Caco-2 (cell line): ENCODE measurements around the gene ERC1. TPM values are rescaled to one million over a fixed set of nuclear protein-coding genes. Genes with fewer than 3 reads are reported as not detected.

Experiments used
- BruUV-seq: library from RNA; stranded (reverse); fragments of 400-500 nt; replicated peaks from 2 replicates; lab custom pipeline; 2021; lab: Mats Ljungman, UMichigan
- CTCF ChIA-PET: fragments of 300-600 bp; sonication (Branson Sonifier 250); formaldehyde crosslinking; loops from one replicate; lab custom pipeline; 2022; ENCODE audit warnings: antibody characterized with exemption; lab: Charles Lee
- POLR2A ChIA-PET: fragments of 300-600 bp; sonication (Branson Sonifier 250); formaldehyde crosslinking; loops from one replicate; lab custom pipeline; 2022; ENCODE audit warnings: antibody characterized with exemption; lab: Charles Lee
- DNase-seq, 2 experiments: peaks; one replicate each; pipeline versions ENCODE4 v3.0.0 to v3.0.0-alpha.2; 2020 to 2022
- H3K27me3 ChIP-seq: replicated peaks from 2 replicates; pipeline ENCODE4 v1.6.0; 2011; ENCODE audit warnings: low read length; ENCODE audit not compliant: control insufficient read depth, insufficient read depth
- H3K36me3 ChIP-seq: 2 replicates; pipeline ENCODE4 v1.5.1; 2011; ENCODE audit warnings: low read length; ENCODE audit not compliant: control insufficient read depth, insufficient read depth
- H3K4me1 ChIP-seq: fragments of 250-450 bp; sonication (Bioruptor Pico); 2 replicates; pipeline ENCODE4 v1.5.1; 2020; ENCODE audit warnings: mild to moderate bottlenecking
- H3K4me3 ChIP-seq: 2 replicates; pipeline ENCODE4 v1.5.1; 2011; ENCODE audit warnings: low read depth, mild to moderate bottlenecking, control low read depth, low read length
- H3K9me3 ChIP-seq: fragments of 250-450 bp; sonication (Bioruptor Pico); 2 replicates; pipeline ENCODE4 v1.5.1; 2020; ENCODE audit warnings: mild to moderate bottlenecking, moderate library complexity
- H3K27ac Mint-ChIP-seq: one replicate; pipeline ENCODE4 v1.8.0; 2022; ENCODE audit warnings: mixed read lengths; ENCODE audit not compliant: unreplicated experiment
- H3K27me3 Mint-ChIP-seq: one replicate; pipeline ENCODE4 v1.8.0; 2022; ENCODE audit warnings: mixed read lengths; ENCODE audit not compliant: insufficient read depth, unreplicated experiment
- H3K36me3 Mint-ChIP-seq: one replicate; pipeline ENCODE4 v1.8.0; 2022; ENCODE audit warnings: mild to moderate bottlenecking, mixed read lengths; ENCODE audit not compliant: insufficient read depth, unreplicated experiment
- H3K4me1 Mint-ChIP-seq: one replicate; pipeline ENCODE4 v1.8.0; 2022; ENCODE audit warnings: low read depth, mixed read lengths; ENCODE audit not compliant: unreplicated experiment
- H3K4me3 Mint-ChIP-seq: one replicate; pipeline ENCODE4 v1.8.0; 2022; ENCODE audit warnings: mild to moderate bottlenecking, moderate library complexity, mixed read lengths; ENCODE audit not compliant: unreplicated experiment
- H3K9me3 Mint-ChIP-seq: one replicate; pipeline ENCODE4 v1.8.0; 2022; ENCODE audit warnings: mixed read lengths; ENCODE audit not compliant: unreplicated experiment
- CTCF ChIP-seq, 2 experiments: fragments of 200-600 bp in 1 of 2; IDR thresholded peaks; 1 replicate in 1 of 2; 2 replicates in 1 of 2; pipeline versions ENCODE4 v1.5.1 to v1.8.0; 2011 to 2022; ENCODE audit warnings: antibody characterized with exemption in 1 of 2, control low read depth in 1 of 2, inconsistent platforms in 1 of 2, low read depth in 1 of 2, low read length in 1 of 2, mild to moderate bottlenecking in 1 of 2, moderate library complexity in 1 of 2; ENCODE audit not compliant: insufficient read depth in 1 of 2, severe bottlenecking in 1 of 2, unreplicated experiment in 1 of 2
- intact Hi-C: fragments of 100-400 bp; cut with micrococcal nuclease; formaldehyde crosslinking; loops from one replicate; pipeline ENCODE4 v1.10.0; 2022; ENCODE audit not compliant: unreplicated experiment
- total RNA-seq: library from RNA; stranded (reverse); gene quantifications from 2 replicates; pipeline ENCODE4 v1.2.3, GENCODE V29; 2022

The ERC1 gene
- total RNA-seq, 1 experiment from 2014 or later, result 88.4 TPM

- no peaks in the 10 kb centered on the region for H3K36me3 Mint-ChIP-seq
- H3K27me3 Mint-ChIP-seq, result no peaks in the 10 kb centered on the region
- DNase-seq, result no peak
- H3K27ac Mint-ChIP-seq, result no peak overlapping the region
- CTCF ChIA-PET, result no interaction called here
- no peaks in the 10 kb centered on the region for H3K9me3 Mint-ChIP-seq
- TF ChIP-seq CTCF (IDR thresholded peaks at IDR 0.05; ENCODE audit: insufficient read depth in 1 of 2, low read depth in 1 of 2, low read length in 1 of 2, severe bottlenecking in 1 of 2, unreplicated experiment in 1 of 2), result no peak
- intact Hi-C loops, result no loop called here
- POLR2A ChIA-PET, result no interaction called here
- H3K27me3 ChIP-seq, result no peaks in the 10 kb centered on the region
- H3K4me1 ChIP-seq, result no peaks in the 10 kb centered on the region
- no TSS peak for BruUV-seq
- no peaks in the 10 kb centered on the region for H3K4me1 Mint-ChIP-seq
- no peak overlapping the region for H3K4me3 Mint-ChIP-seq
- no peak overlapping the region for H3K4me3 ChIP-seq
- H3K9me3 ChIP-seq, result no peaks in the 10 kb centered on the region
- H3K36me3 ChIP-seq, result no peaks in the 10 kb centered on the region; the same call in 1 of the 2 replicates
Measured at GRCh38 chr12:1457901-1458300, 466.9 kb downstream of the ERC1 start.

- intact Hi-C loops, result no loop called here
- Mint-ChIP-seq H3K36me3 (no peaks in the 10 kb centered on the region), H3K4me1 (no peaks in the 10 kb centered on the region), H3K27me3 (no peaks in the 10 kb centered on the region), H3K9me3 (no peaks in the 10 kb centered on the region), H3K27ac (no peak overlapping the region), H3K4me3 (no peak overlapping the region)
- H3K4me1 ChIP-seq, result no peaks in the 10 kb centered on the region
- no peaks in the 10 kb centered on the region for H3K9me3 ChIP-seq
- H3K36me3 ChIP-seq, result no peaks in the 10 kb centered on the region; the same call in 1 of the 2 replicates
- BruUV-seq, result no TSS peak
- CTCF ChIA-PET, result no interaction called here
- TF ChIP-seq CTCF (IDR thresholded peaks at IDR 0.05; ENCODE audit: insufficient read depth in 1 of 2, low read depth in 1 of 2, low read length in 1 of 2, severe bottlenecking in 1 of 2, unreplicated experiment in 1 of 2), result no peak
- H3K27me3 ChIP-seq, result no peaks in the 10 kb centered on the region
- H3K4me3 ChIP-seq, result no peak overlapping the region
- DNase-seq, result no peak
- POLR2A ChIA-PET, result no interaction called here
Measured at GRCh38 chr12:1459339-1459738, 468.3 kb downstream of the ERC1 start.

GRCh38 chr12:1463073-1463905 is 472.3 kb downstream of the ERC1 start:
- Mint-ChIP-seq H3K4me3 (no peak overlapping the region), H3K4me1 (peaks cover 23% of the 10 kb centered on the region), H3K27ac (no peak overlapping the region), H3K27me3 (no peaks in the 10 kb centered on the region), H3K36me3 (peaks cover 15% of the 10 kb centered on the region), H3K9me3 (no peaks in the 10 kb centered on the region)
- Histone ChIP-seq H3K4me1 (peaks cover 10% of the 10 kb centered on the region; the same call in 1 of the 2 replicates), H3K27me3 (no peaks in the 10 kb centered on the region), H3K9me3 (no peaks in the 10 kb centered on the region), H3K36me3 (no peaks in the 10 kb centered on the region; the same call in 1 of the 2 replicates), H3K4me3 (no peak overlapping the region)
- ChIA-PET POLR2A (no interaction called here), CTCF (no interaction called here)
- intact Hi-C loops, result no loop called here
- no peak for DNase-seq
- BruUV-seq, result no TSS peak
- no peak for TF ChIP-seq CTCF (IDR thresholded peaks at IDR 0.05; ENCODE audit: insufficient read depth in 1 of 2, low read depth in 1 of 2, low read length in 1 of 2, severe bottlenecking in 1 of 2, unreplicated experiment in 1 of 2)
